Right lobe of liver (tissue), 6 donors: Measurements from ENCODE around the gene SLC25A42. TPM values are rescaled to one million over a fixed set of nuclear protein-coding genes. Genes with fewer than 3 reads are reported as not detected.

Experiments used
- ATAC-seq, 4 donors: fragments of 200-7000 bp; cut with Tn5 transposase; one replicate each; pipeline ENCODE4 v1.9.1; 2020; ENCODE audit warnings: mild to moderate bottlenecking in 4 of 4, moderate library complexity in 4 of 4
- DNase-seq, 3 donors: peaks; one replicate each; pipeline ENCODE4 v3.0.0-alpha.2; 2020
- H3K27ac ChIP-seq, 3 donors: fragments of 200-600 bp; one replicate each; pipeline ENCODE4 v1.8.0; 2022
- H3K27me3 ChIP-seq, 2 donors: fragments of 200-600 bp; one replicate each; pipeline ENCODE4 v1.8.0; 2022
- H3K36me3 ChIP-seq, 4 donors: fragments of 200-600 bp; sonication (generic) in 1 of 4; one replicate each; pipeline versions ENCODE4 v1.5.1 to v1.8.0; 2017 to 2022; ENCODE audit warnings: control low read depth in 1 of 4
- H3K4me1 ChIP-seq, 4 donors: fragments of 200-600 bp; sonication (generic) in 1 of 4; one replicate each; pipeline versions ENCODE4 v1.5.1 to v1.8.0; 2017 to 2022; ENCODE audit warnings: control low read depth in 1 of 4
- H3K4me3 ChIP-seq, 3 donors: fragments of 200-600 bp; one replicate each; pipeline ENCODE4 v1.8.0; 2022
- H3K9me3 ChIP-seq, 4 donors: fragments of 200-600 bp; sonication (generic) in 1 of 4; one replicate each; pipeline versions ENCODE4 v1.5.1 to v1.8.0; 2017 to 2022; ENCODE audit warnings: control low read depth in 1 of 4
- POLR2A ChIP-seq: fragments of 450-650 bp; IDR thresholded peaks from one replicate; pipeline ENCODE4 v1.6.1; 2017; ENCODE audit warnings: antibody characterized with exemption, mild to moderate bottlenecking
- WGBS: methylation state at CpG from one replicate; pipeline ENCODE4 v1.1.6; 2018; ENCODE audit warnings: low coverage, low lambda C conversion rate; ENCODE audit not compliant: insufficient coverage; ENCODE audit errors: missing lambda C conversion rate; 5-methylcytosine and 5-hydroxymethylcytosine counted together
- intact Hi-C, 2 donors: fragments of 100-400 bp; cut with DNase I; formaldehyde crosslinking; loops; one replicate each; pipeline versions ENCODE4 v1.11.2 to v1.14.1; 2022
- total RNA-seq, 6 experiments: library from RNA; depleted of rRNA in 2 of 6; stranded (reverse); fragments of >200 nt in 2 of 6; fragmentation: NEBNext Ultra II Directional in 3 of 6; extraction: Animal tissue kit (Norgen Biotek cat#: 25700) in 3 of 6; gene quantifications; one replicate each; pipeline versions ENCODE4 v1.1.0 to v1.2.4, GENCODE V29; 2016 to 2023
- TF ChIP-seq, protein P1 (sequence below), 4 donors: fragments of 200-600 bp in 3 of 4; fragments of 450-650 bp in 1 of 4; IDR thresholded peaks; one replicate each; pipeline versions ENCODE4 v1.5.1 to v1.8.0; 2016 to 2022; ENCODE audit warnings: antibody characterized with exemption in 4 of 4, mild to moderate bottlenecking in 2 of 4
- donor health status: DM: no; HTN: yes; CAD: no.
- donor health status: DM: no; HTN: no; CAD: no.
- donor health status: DM: no; HTN: no; CAD: no.
- donor health status: DM: no; HTN: yes; CAD: no.
- donor health status: DM: no; HTN: yes; CAD: no.

SLC25A42 gene
- total RNA-seq, 6 experiments from 2014 or later: 20.7 to 80.7 (median 69.7) TPM

DNA sequence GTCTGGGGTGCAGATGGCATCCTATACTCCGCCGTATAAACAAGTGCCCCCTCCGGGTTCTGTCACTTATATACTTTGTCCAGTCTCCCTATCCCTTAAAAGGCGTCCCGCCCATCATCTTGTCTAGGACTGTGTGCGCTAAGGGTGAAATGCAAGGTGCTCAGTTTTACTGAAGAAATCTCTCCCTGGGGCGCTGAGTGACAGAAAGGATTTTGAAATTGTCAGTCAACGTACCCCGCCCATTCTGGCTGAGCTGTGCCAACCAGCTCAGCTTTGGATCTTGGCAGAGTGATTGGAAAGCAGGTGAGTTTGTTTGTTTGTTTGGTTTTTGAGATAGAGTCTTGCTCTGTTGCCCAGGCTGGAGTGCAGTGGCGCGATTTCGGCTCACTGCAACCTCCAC is 78.6 kb downstream of the SLC25A42 start:
- H3K9me3 ChIP-seq: no peaks in the 10 kb centered on the region
- DNase-seq (peak in 1 of 3 donors; percentile 54), ATAC-seq (peak in 2 of 4 donors; percentile 2 to 3)
- no peak for TF ChIP-seq POLR2A
- TF ChIP-seq, protein P1, sequence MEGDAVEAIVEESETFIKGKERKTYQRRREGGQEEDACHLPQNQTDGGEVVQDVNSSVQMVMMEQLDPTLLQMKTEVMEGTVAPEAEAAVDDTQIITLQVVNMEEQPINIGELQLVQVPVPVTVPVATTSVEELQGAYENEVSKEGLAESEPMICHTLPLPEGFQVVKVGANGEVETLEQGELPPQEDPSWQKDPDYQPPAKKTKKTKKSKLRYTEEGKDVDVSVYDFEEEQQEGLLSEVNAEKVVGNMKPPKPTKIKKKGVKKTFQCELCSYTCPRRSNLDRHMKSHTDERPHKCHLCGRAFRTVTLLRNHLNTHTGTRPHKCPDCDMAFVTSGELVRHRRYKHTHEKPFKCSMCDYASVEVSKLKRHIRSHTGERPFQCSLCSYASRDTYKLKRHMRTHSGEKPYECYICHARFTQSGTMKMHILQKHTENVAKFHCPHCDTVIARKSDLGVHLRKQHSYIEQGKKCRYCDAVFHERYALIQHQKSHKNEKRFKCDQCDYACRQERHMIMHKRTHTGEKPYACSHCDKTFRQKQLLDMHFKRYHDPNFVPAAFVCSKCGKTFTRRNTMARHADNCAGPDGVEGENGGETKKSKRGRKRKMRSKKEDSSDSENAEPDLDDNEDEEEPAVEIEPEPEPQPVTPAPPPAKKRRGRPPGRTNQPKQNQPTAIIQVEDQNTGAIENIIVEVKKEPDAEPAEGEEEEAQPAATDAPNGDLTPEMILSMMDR (IDR thresholded peaks at IDR 0.05): no peak
- H3K4me1 ChIP-seq: peaks cover 0 to 9% (median 2%) of the 10 kb centered on the region in 4 donors
- H3K27me3 ChIP-seq: no peaks in the 10 kb centered on the region
- no peak overlapping the region for H3K4me3 ChIP-seq
- H3K27ac ChIP-seq: no peak overlapping the region
- intact Hi-C loops: no loop called here
- no peaks in the 10 kb centered on the region for H3K36me3 ChIP-seq
- 43% methylated on average over 11 of the region's 12 CpGs for WGBS

DNA sequence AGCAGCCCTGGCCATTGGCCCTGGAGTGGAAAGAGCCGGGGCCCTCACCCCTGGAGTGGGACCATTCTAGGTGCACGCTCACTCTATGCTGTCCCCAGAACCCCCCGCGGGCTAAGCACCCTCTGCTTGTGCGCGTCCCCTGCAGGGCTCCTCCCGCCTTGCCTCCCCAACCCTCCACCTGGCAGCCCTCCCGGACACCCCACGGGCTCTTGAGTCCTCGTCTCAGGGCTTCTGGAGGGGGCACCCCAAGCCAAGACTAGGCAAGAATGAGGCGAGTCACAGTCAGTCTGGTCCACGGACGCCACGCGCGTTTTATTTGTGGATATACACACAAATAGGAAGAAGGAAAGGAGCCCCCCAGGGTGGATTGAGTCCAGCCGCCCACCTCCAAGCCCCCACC is 81.5 kb downstream of the SLC25A42 start:
- DNase-seq (no peak), ATAC-seq (no peak)
- TF ChIP-seq, protein P1 (IDR thresholded peaks at IDR 0.05): no peak
- no peak for TF ChIP-seq POLR2A
- no peaks in the 10 kb centered on the region for H3K27me3 ChIP-seq
- H3K4me3 ChIP-seq: no peak overlapping the region
- no peaks in the 10 kb centered on the region for H3K4me1 ChIP-seq
- no CpG with 5 or more reads among the region's 17 CpGs for WGBS
- H3K36me3 ChIP-seq: no peaks in the 10 kb centered on the region
- H3K9me3 ChIP-seq: no peaks in the 10 kb centered on the region
- intact Hi-C loops: no loop called here
- no peak overlapping the region for H3K27ac ChIP-seq

DNA sequence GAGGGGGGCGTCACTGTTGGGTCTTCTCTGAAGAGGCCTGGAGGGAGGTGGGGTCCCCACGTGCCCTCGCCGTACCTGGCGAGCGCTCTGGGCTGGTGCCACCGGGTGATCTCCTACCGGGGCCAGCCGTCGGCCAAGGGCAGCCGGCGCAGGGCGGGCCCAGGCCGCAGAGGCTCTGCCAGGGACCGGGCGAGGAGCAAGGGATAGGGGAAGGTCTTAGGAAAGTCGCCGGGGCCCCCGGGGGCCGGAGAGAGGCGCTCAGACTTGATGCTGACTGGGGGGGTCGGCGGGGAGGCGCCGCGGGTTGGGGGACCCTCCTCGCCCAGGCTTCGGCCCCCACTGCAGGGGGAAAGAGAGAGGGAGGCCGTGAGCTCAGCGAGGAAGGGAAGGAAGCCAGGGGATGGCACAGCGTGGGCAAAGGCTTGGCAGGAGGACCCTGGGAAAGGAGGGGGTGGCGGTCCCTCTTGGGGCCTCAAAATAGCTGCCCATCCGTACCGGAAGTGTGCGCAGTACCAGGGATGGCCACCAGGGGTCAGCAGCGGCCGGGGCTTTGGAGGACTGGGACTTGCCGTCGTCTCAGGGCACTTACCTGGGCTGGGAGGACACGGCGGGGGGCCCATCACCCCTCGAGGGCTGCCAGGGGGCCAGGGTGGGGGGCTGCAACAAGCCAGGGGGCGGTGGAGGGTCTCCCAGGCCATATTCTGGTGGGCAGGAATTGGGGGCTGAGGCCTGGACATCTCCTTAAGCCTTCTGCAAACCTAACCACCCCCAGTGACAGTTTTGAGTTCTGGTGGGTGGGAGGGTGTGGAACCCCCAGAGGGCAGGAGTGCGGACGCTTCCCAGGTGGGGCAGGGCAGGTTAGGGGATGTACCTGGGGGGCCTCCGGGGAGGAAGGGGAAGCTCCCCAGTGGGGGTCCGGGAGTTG is 82.2 kb downstream of the SLC25A42 start:
- no peaks in the 10 kb centered on the region for H3K36me3 ChIP-seq
- TF ChIP-seq, protein P1 (IDR thresholded peaks at IDR 0.05): peak; percentile 81 to 96 (median 86)
- TF ChIP-seq POLR2A: no peak

DNA sequence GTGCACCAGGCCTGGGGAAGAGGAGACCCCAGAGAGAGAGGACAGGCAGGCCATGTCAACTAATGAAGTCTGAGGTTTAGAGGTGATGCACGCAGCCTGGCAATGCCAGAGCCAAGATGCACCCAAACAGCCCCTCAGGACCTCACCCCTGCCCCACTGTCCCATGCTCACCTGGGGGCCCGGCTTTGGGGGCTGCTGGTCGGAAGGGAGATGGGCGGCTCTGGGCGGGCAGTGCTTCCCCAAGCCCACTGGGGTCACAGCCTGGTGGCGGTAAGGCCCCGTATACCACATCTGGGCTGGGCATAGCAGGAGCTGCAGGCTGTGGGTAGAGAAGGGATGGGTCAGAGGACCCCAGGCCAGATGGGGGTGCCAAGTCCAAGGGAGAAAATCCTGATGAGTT is 83.1 kb downstream of the SLC25A42 start:
- Histone ChIP-seq H3K36me3 (no peaks in the 10 kb centered on the region), H3K4me1 (no peaks in the 10 kb centered on the region), H3K27me3 (no peaks in the 10 kb centered on the region), H3K4me3 (no peak overlapping the region), H3K27ac (no peak overlapping the region), H3K9me3 (no peaks in the 10 kb centered on the region)
- ATAC-seq: no peak
- 76% methylated on average over 3 of the region's 7 CpGs for WGBS
- intact Hi-C loops: no loop called here
- no peak for TF ChIP-seq POLR2A
- TF ChIP-seq, protein P1 (IDR thresholded peaks at IDR 0.05): no peak
- no peak for DNase-seq

More for the DNA sequence above, 82.2 kb downstream of the SLC25A42 start:
- Histone ChIP-seq H3K4me3 (no peak overlapping the region), H3K27me3 (no peaks in the 10 kb centered on the region), H3K27ac (no peak overlapping the region), H3K9me3 (no peaks in the 10 kb centered on the region), H3K4me1 (no peaks in the 10 kb centered on the region)
- ATAC-seq: peak; percentile 75 to 88 (median 85)
- intact Hi-C loops: no loop called here
- 20% methylated on average over 3 of the region's 47 CpGs for WGBS
- peak; percentile 75 to 82 (median 79) for DNase-seq
